Measurements from ENCODE around the gene STK10.
"Not testable (repeated sequence)": the region's sequence is repeated elsewhere in the genome, so short reads cannot be mapped to it uniquely, and the experiment has no call there.

STK10 gene

DNA sequence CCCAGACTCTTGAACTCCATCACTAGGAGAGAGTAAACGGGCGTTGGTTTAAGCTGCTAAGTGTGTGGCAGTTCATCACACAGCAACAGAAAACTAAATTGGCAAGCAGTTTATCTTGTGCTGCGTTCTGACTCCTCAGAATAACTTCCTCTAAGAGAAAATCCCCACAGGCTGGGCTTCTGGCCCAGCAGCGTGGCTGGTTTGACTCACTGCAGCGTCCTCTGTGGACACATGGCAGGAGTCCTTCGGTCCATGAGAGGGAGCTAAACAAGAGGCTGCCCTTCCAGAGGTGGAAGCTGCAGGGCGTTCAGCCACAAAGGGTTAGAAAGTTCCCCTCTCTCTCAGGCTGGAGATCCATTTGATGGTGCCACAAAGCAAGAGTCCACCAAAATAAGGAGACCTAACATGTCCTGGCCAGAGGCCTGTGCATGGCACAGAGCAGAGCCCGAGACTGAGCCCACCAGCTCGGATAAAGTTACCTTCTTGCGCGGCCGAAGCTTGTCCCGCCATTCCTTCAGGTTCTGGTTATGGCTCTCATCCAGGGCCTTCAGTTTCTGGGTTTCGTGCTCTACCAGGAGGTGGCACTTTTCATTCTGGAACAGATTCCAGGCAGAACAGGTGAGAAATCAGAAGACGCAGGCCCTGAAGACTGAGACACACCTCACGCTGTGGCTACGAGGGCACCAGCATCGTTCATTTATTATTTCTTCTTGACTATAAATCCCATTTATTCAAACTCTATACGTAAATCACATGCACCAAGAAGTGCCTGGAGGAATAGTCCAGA lies 135.4 kb downstream of the STK10 start:
- DNase-seq (ENCODE audit: low spot score): no peak

DNA sequence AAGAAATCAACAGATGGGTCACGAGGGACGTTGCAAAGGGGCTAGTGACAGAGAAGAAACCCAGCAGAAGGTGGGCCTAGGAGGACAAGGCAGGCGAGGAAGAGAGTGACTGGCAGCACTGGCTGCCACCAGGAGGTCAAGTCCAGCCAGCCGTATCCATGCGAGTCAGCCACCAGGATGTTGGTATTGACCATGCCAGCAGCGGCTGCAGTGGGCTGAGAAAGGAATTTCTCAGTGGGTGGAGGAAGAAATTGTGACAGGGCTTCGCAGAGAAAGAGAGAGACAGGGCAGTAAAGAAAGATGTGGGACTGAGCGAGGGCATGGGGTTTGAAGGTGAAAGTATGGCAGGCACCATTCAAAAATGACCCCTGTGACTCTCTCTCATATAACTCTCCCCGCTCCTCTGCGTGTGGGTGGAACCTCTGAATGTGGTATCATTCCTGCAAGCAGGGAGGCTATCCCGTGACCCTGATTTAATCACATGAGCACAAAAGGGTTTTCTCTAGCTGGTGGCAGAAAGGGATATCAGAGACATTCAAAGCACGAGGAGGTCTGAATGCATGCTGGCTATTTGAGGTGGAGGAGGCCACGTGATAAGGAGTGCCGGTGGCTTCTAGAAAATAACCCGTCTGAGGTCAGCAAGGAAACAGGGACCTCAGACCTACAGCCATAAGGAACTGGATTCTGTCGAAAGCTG lies 136.2 kb downstream of the STK10 start:
- no peak for DNase-seq (ENCODE audit: low spot score)

DNA sequence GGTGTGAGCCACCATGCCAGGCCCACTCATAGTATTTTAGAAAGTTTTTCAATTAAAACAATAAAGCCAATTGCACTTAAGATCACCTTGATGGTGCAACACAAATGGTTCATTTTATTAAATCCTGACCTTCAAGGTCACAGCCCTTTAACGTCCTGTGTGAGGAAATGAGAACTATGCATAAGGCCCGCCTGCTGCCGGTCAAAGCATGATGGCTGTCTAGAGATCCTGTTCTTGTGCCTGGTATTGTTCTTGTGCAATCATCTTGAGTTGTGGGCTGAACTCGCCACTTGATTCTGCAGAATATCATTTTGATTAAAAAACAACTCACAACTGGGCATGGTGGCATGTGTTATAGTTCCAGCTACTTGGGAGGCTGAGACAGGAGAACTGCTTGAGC lies 137.9 kb downstream of the STK10 start:
- no peak for DNase-seq (ENCODE audit: low spot score)

DNA sequence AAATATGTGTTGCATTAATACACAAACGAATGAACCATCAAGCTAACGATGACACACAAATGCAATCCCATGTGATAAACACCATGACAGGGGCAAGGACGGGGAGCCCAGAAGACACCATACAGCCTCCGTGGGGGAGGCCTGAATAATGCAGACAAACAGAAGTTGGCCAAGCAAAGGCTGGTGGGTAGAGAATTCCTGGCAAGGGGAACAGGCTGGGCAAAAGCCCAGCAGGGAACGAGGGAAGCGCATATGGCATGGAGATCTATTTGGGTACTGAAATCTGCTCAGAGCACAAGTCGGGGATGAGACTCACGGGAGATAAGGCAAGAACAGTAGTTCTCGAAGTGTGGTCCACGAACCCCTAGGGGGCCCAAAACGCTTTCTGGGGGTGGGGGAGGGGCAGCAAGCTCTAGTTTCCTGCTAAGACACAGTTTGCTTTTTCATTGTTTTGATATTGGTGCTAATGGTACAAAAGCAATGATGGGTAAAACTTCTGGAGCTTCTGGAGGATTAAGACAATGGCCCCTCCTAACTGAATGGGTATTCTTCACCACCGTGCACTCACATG lies 138.7 kb downstream of the STK10 start:
- no peak for DNase-seq (ENCODE audit: low spot score)

DNA sequence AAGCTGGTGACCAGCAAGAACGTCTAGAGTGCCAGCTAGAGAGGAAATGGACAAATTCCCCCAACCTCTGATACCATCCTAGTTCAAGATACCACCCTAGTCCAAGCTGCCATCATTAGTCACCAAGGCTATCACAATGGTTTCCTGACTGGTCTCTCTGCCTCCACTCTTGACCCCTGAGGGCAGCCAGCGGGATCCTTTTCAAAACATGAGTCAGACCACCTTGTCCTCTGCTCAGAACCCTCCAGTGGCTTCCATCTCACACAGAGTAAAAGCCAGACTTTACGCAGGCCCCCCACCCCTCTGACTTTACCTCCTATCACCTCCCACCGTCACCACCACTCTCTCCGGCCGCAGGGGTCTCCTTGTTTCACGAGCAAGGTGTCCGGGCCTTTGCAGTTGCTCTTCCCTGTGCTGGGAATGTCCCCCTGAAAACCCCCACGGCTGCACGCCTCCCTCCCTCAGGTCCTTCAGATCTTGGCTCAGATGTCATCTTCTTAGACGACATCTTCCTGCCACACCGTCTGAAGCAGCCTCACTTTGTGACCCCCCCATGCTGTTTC lies 139.4 kb downstream of the STK10 start:
- no peak for DNase-seq (ENCODE audit: low spot score)

DNA sequence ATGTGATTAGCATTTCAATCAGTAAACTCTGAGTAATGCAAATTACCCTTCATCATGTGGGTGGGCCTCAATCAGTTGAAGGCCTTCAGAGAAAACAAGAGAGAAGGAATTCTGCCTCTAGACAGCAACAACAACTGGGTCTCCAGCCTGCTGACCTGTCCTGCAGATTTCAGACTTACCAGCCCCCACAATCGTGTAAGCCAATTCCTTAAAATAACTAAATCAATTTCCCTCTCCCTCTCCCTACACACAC lies 139.9 kb downstream of the STK10 start:
- DNase-seq (ENCODE audit: low spot score): no peak

DNA sequence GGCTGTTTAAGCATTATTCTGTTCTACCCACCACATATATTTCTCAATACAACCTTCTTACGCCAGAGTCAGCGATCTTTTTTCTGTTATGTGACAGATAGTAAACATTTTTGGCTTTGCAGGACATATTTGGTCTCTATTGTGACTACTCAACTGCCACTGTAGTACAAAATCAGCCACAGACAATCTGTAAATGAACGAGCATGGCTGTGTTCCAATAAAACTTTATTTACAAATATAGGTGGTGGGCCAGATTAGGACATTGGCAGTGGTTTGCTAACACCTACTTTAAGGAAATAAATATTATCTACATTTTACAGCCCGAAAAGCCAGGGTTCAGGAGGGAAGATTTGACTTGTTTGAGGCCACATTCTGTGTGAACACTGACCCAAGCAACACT lies 141.4 kb downstream of the STK10 start:
- no peak for DNase-seq (ENCODE audit: low spot score)

DNA sequence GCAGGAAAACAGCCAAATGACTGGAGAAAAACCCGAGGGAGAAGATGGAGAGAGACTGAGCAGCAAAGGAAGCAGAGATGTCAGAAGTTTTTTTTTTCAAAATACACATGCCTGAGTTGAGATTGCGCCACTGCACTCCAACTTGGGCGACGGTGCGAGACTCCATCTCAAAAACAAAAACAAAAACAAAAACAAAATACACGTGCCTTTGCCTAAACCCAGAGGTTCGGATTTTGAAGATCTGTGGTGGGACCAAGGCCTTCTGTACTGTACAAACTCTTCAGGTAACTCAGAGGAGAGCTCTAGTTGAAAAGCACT lies 142.8 kb downstream of the STK10 start:
- DNase-seq (ENCODE audit: low spot score): no peak

DNA sequence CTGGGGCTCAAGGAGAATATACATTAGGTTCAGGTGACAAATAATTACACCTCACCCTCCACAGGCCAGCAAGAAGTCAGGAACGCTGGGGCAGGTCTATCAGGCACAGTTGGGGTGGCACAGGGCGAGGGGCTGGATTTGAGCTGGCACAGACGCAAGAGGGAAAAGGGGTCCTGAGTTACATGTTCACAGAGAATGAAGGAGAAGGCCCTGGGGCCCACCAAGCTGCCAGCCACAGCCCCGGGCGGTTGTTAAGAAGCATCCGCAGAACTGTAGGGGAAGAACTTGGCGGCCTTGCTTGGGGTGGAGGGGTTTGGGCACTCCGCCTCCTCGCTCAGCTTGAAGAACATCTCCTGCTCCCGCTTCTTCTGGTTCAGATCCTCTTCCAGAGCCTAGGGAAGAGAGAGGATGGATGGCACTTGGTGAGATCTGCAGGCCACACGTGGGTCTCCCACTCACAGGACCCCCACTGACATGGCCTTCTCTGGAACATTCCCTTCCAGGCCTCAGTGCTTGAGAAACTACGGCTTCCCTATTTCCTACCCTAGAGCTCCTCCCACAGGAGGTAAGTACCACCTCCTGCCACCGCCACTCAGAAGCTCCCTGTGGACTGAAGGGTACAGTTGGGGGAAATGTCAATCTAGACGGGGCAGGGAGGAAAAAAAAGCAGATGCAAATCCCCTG lies 143.3 kb downstream of the STK10 start:
- DNase-seq (ENCODE audit: low spot score): no peak

DNA sequence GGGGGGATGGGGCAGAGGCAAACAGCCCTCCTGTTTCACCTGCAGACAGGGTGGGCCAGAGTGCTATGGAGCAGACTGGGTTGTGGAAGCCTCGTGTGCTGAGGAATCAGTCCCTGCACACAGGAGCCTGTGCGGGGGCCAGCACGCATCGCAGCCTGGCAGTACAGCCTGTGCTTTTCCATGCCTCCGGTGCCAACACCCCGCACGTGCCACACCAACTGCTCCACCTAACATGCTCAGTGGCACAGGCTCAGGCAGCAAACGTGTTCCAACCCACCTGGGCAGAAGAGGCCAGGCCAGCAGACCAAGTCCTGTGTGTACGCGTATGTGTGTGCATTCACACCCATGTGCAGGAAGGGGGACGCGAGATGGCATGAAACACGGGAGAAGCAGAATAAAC lies 144.2 kb downstream of the STK10 start:
- DNase-seq (ENCODE audit: low spot score): no peak

DNA sequence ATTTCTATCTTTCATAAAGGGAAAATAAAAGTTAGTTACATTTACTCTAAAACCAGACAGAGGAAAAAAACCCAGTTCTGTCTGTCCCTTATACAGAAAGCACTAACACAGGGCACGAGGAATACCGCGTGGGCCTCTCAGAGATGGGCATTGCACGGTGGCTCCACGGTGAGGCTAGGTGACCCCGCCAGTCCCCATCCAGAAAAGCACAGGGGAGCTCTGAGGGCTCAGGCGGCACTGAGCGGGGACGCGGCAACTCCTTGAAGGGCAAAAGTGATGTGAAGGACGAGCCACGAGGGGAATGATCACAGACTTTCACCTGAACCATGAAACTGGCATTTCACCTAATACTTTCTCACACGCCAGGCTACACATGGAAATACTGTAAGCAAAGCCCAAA lies 145.8 kb downstream of the STK10 start:
- no peak for DNase-seq (ENCODE audit: low spot score)

DNA sequence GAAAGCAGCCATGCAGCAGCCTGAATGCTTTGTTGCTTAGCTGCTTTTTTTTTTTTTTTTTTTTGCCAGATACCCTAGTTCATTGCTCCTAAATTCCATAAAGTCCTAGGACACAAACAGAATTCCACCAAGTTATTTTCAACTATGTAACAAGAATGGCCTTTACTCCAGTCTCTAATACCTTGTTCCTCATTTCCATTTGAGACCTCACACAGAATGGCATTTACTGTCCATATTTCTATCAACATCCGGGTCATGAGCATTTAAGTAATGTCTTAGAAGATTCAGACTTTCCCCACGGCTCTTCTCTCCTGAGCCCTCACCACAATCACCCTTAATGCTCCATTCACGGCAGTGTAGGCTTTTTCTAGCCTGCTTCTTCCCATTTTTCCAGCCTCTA lies 149.9 kb downstream of the STK10 start:
- no peak for DNase-seq (ENCODE audit: low spot score)

DNA sequence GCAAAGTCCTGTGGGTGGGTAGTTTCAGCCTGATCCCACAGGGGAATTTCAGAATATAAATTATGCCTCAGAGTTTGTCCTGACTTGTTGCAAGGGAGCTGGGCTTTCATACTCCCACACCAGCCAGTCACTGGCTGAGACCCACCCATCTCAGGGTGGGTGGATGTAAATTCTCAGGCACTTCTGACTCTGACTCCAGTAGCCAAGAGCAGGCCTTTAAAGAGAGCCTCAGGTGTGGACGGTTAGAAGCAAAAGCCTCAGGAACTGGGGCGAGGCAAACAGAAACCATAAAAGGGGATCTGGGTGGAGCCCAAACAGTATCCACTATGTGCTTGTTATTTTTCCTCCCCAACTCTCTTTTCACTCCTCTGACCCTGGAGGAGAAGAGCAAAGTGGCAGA lies 153.0 kb downstream of the STK10 start:
- no peak for DNase-seq (ENCODE audit: low spot score)

DNA sequence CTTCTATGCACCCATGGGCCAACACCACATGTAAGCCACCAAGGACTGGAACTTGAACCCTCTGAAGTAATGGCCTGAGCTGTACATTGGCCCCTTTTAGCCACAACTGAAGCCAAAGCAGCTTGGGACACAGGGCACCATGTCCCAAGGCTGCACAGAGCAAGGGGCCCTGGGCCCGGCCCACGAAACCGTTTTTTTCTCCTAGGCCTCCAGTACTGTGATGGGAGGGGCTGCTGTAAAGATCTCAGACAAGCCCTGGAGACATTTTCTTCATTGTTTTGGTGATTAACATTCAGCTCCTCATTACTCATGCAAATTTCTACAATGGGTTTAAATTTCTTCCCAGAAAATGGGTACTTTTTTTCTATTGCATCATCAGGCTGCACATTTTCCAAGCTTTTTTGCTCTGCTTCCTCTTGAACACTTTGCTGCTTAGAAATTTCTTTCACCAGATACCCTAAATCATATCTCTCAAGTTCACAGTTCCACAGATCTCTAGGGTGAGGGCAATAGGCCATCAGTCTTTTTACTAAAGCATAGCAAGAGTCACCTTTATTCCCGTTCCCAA lies 156.0 kb downstream of the STK10 start:
- DNase-seq (ENCODE audit: low spot score): no peak

DNA sequence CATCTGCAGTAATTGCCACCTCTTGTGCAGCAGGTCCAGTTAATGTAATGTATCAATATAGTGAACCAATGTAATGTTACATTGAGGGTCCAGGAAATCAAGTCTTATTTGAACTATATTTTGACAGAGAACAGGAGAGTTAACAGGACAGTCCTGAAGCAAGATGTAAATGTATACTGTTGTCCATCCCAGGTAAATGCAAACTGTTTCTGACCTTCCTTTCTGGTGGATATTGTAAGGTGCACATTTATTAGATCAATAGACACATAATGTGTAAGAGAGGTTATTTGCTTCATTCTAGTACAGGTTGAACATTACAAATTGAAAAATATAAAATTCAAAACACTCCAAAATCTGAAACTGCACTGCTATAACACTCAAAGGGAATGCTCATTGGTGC lies 158.1 kb downstream of the STK10 start:
- no peak for DNase-seq (ENCODE audit: low spot score)

DNA sequence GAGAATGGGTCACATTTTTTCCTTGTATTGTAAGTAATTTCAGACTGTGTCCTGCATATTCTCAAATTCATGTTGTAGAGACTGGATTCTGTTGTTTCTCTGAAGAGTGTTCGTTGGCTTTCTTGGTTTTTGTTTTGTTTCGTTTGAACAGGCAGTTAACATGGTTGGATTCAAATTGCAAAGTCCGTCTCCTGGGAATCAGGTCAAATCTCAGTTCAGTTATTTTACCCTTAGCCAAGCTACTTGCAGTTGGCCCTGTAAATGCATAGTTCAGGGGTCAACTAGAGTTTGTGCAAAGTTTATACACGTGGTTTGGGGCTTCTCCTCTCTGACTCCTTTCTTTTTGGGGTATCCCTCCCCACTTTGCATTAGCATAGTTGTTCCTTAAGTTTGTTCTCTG lies 159.9 kb downstream of the STK10 start:
- no peak for DNase-seq (ENCODE audit: low spot score)

DNA sequence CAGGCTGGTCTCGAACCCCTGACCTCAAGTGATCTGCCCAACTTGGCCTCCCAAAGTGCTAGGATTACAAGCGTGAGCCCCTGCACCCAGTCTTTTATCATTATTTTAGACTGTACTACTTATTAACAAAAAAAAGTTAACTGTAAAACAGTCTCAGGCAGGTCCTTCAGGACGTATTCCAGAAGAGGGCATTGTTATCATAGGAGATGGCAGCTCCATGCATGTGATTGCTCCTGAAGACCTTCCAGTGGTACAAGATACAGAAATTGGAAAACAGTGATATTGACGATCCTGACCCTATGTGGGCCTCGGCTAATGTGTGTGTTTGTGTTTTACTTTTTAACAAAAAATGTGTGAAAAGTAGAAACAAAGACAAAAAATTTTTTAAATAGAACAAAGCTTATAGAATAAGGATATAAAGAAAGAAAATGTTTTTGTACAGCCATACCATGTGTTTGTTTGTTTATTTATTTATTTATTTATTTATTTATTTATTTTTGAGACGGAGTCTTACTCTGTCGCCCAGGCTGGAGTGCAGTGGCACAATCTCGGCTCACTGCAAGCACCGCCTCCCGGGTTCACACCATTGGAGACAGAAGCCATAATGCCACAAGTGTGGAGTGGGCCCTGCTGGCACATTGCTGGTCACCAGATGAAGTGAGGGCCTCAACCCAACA lies 167.8 kb downstream of the STK10 start:
- not testable (repeated sequence) for DNase-seq (ENCODE audit: low spot score)

DNA sequence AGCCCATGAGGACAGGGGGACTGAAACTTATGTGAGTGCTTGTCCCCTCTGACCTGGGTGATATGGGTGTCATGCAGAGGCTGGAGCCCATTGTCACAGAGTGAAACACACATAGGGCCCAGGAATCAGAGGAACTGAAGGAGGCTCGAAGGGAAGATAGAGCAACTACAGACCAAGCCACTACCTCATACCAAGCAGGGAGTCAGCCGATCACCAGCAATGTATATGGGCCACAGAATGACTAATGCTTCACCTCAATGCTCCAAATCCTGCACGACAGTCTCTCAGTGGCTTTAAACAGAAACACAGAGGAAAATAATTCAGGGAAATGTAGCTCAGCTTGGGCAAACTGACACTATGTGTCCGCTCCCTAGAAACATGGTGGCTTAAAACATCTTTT lies 172.7 kb downstream of the STK10 start:
- DNase-seq (ENCODE audit: low spot score): no peak

DNA sequence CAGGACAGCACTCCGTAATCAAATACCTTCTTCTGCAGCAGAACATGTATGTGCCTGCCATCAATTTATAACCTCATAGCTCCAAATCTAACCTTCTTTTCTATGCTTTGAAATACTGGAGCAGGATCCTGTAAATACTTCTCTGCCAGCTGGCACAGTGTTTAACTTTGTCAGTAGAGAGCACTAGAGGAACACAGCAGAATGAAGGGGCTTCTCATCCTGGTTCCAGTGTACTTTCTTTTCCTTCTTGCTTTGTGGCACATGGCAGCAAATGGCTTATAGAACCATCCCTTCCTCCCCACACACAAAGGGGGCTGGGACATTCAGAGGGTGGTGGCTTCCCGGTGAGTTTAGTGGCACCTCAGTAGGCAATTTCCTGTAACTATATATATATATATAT lies 177.7 kb downstream of the STK10 start:
- DNase-seq (ENCODE audit: low spot score): no peak

DNA sequence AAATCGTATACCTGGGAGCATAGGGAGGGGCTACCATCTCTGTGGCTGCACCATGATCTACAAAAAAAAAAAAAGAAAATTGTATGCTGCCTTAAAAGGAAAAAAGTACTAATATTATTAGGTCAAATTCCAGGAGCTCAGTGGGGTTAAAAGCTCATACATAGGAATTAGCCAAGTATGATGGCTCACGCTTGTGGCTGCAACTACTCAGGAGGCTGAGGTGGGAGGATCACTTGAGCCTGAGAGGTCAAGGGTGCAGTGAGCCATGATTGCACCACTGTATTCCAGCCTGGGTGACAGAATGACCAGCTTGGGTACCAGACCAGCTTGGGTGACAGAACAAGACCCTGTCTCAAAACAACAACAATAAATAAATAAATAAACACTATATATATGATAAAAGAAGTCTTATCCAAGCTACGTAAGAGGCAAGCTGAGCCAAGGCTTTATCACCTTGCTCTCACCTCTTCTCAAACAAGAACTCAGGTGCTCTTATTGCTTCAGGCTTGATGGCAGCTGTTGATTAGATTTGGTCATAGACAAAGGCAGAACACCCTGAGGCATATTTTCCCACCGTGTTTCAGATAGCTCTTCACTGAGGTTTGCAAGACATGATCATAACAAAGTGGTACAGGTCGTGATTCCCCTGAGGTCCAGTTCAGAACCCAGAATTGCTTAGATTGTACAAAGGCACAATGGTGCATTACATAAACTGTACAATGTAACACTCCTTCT lies 178.3 kb downstream of the STK10 start:
- no peak for DNase-seq (ENCODE audit: low spot score)

DNA sequence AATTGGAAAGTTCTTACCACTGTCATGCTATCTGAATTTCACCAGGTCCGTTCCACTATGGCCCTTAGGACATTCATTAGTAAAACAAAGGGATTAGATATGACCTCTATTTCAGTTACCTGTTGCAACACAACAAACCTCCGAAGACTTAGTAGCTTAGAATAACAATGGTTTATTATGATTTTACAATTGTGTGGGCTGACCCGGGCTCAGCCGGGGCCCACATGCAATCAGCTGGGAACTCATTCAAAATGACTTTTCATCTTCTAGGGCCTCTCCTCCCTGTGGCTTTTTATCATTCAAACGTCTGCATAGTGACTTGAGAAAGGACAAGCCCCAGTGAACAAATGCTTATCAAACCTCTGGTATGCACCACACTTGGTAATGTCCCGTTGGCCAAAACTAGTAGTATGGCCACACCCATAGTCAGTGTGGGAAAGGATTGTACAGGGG lies 179.3 kb downstream of the STK10 start:
- DNase-seq (ENCODE audit: low spot score): peak; percentile 44
